ENCODE measurements around the gene ADAM10.
"Not testable (repeated sequence)": the region's sequence is repeated elsewhere in the genome, so short reads cannot be mapped to it uniquely, and the experiment has no call there.

ADAM10 gene

DNA sequence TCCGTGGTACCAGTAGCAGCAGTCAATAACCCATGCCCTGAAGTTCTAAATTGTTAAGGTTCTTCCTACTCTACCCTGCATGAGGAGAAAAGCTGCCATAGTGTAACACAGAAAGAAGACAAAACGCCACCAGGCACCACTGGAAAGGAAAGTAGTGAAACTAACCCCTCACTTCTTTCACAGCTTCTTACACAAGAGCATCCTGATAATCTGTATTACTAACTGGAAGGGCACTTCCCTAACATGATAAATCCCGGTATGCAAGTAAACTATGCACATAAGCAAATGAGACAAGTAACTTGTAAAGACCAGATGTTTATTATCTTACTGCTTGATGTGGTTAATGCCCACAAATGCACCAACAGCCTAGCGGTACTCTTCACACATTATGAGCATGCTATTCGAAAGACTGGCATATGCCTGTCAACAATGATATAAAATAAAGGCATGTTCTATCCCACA lies 141.3 kb downstream of the ADAM10 start:
- DNase-seq (ENCODE audit: low read depth in 2 of 2), result no peak

GRCh38 chr15:58606577-58607080 lies 142.9 kb downstream of the ADAM10 start:
- DNase-seq (ENCODE audit: low read depth in 2 of 2), result no peak

DNA sequence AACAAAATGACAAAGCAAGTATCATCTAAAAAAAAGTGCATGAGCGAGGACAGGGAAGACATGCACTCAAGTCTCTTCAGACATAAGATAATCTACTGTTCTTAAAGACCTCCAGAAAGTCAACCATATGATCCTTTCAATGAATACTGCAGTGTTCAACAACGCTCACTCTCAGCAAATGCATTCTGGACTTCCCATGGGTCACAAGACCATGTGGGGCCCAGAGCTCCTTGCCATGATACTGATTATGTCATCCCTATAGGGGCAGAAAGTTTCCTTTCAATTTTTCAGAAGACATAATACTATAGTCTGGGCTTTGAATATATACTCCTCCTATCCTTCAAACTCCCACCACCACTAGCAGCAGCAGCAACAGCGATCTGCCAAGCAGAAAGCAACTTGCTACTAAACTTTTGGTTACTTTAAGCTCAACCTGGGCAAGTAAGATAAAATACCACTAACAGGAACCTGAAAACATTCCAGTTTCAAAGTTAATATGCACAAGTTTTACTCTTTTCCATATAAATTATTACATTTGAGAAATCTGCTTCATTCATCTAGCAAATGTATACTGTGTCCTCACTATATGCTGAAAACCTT lies 143.5 kb downstream of the ADAM10 start:
- no peak for DNase-seq (ENCODE audit: low read depth in 2 of 2)

GRCh38 chr15:58604455-58604923 lies 145.0 kb downstream of the ADAM10 start:
- no peak for DNase-seq (ENCODE audit: low read depth in 2 of 2)

DNA sequence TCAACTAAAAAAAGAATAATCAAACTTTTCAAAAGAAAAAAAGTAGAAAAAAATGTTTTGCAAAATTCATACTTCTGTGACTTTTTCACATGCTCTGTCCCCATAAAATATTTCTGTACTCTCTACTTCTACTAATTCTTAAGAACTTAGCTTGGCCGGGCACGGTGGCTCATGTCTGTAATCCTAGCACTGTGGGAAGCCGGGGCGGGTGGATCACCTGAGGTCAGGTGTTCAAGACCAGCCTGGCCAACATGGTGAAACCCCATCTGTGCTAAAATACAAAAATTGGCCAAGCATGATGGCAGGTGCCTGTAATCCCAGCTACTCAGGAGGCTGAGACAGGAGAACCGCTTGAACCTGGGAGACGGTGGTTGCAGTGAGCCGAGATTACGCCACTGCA lies 145.6 kb downstream of the ADAM10 start:
- not testable (repeated sequence) for DNase-seq (ENCODE audit: low read depth in 2 of 2)

- DNase-seq (ENCODE audit: low read depth in 2 of 2), result no peak
Measured at GRCh38 chr15:58602823-58603222, 146.7 kb downstream of the ADAM10 start.

- no peak for DNase-seq (ENCODE audit: low read depth in 2 of 2)
Measured at GRCh38 chr15:58598829-58599210, 150.7 kb downstream of the ADAM10 start.

DNA sequence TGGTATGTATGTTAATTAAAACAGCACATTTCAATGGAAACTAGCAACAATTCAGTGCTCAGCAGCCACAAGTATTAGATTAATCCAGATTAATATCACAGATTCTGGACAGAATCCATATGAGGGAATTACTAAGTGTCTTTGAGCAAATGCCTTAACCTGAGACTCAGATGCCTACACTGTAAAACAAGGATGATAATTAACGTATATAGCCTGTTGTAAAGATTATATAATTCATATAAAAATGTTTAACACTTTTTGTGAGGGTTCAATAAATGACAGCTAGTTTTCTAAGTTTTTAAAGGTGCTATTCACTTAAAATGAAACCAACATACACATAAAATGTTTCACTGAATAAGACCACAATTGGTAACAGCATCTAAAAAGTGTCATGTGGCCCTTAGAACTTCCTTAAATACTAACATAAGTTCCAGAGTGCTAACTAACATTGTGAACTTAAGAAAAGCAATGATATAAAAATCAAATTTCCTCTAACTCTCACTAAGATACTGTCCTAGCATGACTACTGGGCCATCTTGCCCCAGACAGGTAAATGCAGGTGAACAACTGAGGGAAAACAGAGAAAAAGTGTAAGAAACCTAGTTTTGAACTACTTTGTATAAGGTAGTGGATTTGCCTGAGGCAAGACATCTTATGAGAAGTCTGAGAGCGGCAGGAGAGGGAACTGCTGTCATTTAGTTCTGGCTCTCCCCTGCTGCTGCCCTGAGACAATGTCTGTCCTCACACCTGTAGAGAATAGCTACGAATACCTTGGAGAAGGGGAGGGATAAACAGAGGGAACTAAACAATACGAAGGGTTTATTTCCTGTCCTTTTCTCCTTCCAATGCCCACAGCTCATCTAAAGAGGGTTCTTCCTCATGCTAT lies 151.3 kb downstream of the ADAM10 start:
- DNase-seq (ENCODE audit: low read depth in 2 of 2), result no peak

DNA sequence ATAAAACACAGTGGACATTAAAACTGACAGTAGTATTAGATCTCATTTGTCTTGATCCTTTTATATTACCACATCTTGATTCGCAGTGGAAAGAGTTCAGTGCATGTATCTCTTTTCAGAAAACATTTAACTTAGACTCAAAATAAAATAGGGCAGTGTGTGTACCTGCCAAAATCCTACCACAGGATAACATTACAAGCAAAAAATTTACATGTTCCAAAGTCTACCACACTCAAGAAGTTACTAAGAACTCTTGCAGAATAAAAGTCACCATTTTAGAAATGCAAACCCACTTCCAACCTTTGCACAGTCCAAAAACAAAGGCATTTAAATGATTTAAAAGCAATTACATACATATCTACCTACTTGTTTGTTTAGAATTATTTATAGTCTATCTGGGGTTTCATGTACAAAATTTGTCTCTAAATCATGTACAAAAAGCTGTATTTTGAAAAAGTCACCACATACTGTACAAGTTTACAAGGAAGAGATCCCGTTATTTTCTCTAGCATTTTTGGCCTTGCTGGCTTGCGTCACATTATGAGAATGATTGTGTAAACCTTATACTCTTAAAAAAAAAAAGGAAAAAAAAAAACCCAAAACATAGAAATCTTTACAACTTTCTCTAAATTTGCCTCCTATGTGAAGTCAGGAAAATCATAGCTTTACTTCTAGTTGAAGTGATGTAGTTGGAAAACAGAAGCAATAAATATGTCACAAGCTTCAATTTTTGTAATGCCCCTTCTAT lies 153.8 kb downstream of the ADAM10 start:
- DNase-seq (ENCODE audit: low read depth in 2 of 2), result no peak

DNA sequence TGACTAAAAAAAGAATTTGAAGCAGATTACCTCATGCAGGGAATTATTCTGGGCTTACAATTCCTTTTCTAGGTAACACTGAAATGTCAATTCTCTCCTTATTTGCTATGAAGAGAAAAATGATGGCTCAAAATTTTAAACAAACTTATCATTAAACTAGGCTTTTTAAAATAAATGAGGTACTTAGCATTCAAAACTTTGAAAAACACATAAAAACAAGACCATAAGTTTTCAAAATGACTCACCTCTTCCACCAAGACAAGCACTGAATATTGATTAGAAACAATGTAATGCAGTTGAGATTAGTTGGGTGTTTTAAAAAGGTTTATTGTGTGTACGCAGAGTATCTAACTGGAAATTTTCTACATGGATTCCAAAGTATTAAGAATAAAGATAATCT lies 154.6 kb downstream of the ADAM10 start:
- no peak for DNase-seq (ENCODE audit: low read depth in 2 of 2)

- DNase-seq (ENCODE audit: low read depth in 2 of 2), result no peak
Measured at GRCh38 chr15:58593870-58594269, 155.6 kb downstream of the ADAM10 start.

- no peak for DNase-seq (ENCODE audit: low read depth in 2 of 2)
Measured at GRCh38 chr15:58590926-58591325, 158.6 kb downstream of the ADAM10 start.

- DNase-seq (ENCODE audit: low read depth in 2 of 2), result no peak
Measured at GRCh38 chr15:58590236-58590635, 159.3 kb downstream of the ADAM10 start.

DNA sequence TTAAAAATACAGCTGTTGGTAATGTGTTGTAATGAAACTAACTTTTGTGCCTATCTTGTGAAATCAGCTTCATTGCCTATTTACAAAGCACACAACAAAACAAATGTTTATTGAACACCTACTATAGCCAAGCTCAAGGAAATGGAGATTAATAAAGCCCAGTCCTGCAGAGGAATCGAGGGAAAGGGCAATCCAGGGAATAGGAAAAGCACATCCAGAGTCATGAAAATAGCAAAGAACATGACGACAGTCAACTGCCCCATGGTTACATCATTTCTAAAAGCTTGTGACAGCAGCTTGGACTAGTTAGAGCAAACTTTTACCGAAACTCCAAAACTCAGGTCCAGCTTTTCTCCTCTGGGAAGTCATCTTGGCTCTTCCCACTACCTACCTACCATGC lies 160.5 kb downstream of the ADAM10 start:
- DNase-seq (ENCODE audit: low read depth in 2 of 2), result no peak

DNA sequence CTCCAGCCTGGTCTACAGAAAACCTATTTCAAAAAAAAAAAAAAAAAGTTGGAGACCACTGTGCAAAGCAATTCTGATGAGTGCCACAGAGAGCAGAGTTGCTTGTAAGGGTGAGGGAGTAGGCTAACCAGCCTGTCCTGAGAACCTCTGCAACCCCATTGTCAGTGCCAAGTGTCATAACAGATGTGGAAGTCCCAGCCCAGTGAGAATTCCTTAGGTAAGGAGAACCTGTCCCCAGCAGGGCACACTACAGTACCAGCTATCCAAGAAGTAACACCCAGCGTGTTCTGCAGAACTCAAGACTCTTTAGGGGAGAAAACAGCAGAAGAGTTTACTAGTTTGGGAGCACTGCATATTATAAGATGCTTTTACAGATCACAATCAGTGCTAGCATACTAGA lies 161.4 kb downstream of the ADAM10 start:
- DNase-seq (ENCODE audit: low read depth in 2 of 2), result no peak

GRCh38 chr15:58587486-58587885 lies 162.0 kb downstream of the ADAM10 start:
- DNase-seq (ENCODE audit: low read depth in 2 of 2), result no peak

- no peak for DNase-seq (ENCODE audit: low read depth in 2 of 2)
Measured at GRCh38 chr15:58585693-58586443, 163.6 kb downstream of the ADAM10 start.

DNA sequence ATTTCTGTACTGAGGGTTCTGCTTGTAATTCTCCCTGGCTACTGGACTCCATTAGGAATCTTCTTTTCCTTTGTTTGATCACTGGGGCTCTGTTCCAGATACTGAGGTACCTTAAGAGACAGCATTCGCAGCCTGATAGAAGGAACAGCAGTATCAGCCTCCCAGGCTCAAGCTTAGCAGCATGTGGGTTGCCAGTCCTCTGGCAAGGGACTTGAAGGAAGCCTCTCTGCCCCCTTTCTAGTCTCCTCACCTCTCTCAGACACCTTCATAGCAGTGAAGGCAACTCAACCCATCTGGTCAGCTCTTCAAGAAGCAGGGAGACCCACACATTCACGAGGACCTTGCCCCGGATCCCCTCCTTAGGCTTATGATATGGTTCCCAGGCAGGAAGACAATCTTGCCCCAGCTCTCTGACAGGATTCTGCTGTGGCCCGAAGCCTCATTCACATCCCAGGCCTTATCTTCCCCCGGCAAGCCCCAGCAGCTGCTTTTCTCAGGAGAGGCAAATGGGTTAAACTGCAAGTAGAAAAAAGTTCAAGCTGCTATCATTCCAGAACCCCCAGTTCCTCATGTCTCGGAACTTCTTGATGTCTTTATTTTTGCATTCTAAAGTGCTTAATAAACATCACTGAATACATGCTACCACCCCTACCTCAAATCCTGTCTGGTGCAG lies 164.6 kb downstream of the ADAM10 start:
- no peak for DNase-seq (ENCODE audit: low read depth in 2 of 2)

- DNase-seq (ENCODE audit: low read depth in 2 of 2), result no peak
Measured at GRCh38 chr15:58583171-58583908, 166.2 kb downstream of the ADAM10 start.

DNA sequence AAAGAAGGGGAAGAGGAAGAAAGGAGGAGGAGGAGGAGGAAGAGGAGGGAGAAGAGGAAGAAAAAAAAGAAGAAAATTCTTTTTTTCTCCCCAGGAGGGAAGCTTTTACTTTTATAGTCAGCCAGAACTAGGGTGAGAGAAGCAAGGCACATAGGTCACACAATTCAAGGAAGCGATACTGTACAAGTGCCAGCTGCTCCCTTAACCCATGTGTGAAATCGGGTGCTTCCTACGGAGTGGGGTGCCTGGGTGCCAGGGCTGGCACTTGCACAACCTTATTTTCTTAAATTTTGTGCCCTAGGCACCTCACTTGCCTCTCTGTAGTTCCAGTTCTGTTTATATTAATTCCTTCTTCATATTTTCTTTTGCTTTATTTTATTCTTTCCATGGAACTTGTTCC lies 167.3 kb downstream of the ADAM10 start:
- no peak for DNase-seq (ENCODE audit: low read depth in 2 of 2)
